Transverse colon (tissue), 4 donors: ENCODE results near the gene UQCC2. TPM values are rescaled to one million over a fixed set of nuclear protein-coding genes. Genes with fewer than 3 reads are reported as not detected.
A peak's percentile ranks its signal among the peaks of the same experiment; 100 is the strongest.

Experiments
- DNase-seq: peaks from one replicate; pipeline ENCODE4 v3.0.0-alpha.2; 2019
- H3K27ac ChIP-seq, 4 donors: fragments of 200-600 bp; sonication (generic); 2 replicates each; pipeline ENCODE4 v1.5.1; 2016 to 2018; ENCODE audit warnings: inconsistent platforms in 4 of 4
- H3K27me3 ChIP-seq: fragments of 200-600 bp; sonication (generic); 2 replicates; pipeline ENCODE4 v1.5.1; 2017; ENCODE audit warnings: inconsistent platforms
- H3K36me3 ChIP-seq, 4 donors: fragments of 200-600 bp; sonication (generic); 2 replicates each; pipeline ENCODE4 v1.5.1; 2017 to 2019; ENCODE audit warnings: inconsistent platforms in 4 of 4
- H3K4me1 ChIP-seq, 4 donors: fragments of 200-600 bp; sonication (generic); 2 replicates each; pipeline ENCODE4 v1.5.1; 2017 to 2020; ENCODE audit warnings: inconsistent platforms in 4 of 4
- H3K4me3 ChIP-seq, 4 donors: fragments of 200-600 bp; sonication (generic); 1 replicate in 1 of 4; 2 replicates in 3 of 4; pipeline versions ENCODE4 v1.5.1 to v1.6.1; 2017 to 2019; ENCODE audit warnings: inconsistent platforms in 4 of 4
- H3K9me3 ChIP-seq, 2 donors: fragments of 200-600 bp; sonication (generic); 2 replicates each; pipeline ENCODE4 v1.5.1; 2017 to 2019; ENCODE audit warnings: inconsistent platforms in 2 of 2
- CTCF ChIP-seq, 5 experiments: fragments of 200-600 bp in 3 of 5; fragments of 450-650 bp in 2 of 5; sonication (generic) in 3 of 5; IDR thresholded peaks; 1 replicate in 2 of 5; 2 replicates in 3 of 5; pipeline ENCODE4 v1.5.1; 2016 to 2017; ENCODE audit warnings: antibody characterized with exemption in 5 of 5, inconsistent platforms in 3 of 5, mild to moderate bottlenecking in 2 of 5, moderate library complexity in 1 of 5
- EP300 ChIP-seq: sonication (generic); formaldehyde crosslinking; IDR thresholded peaks from one replicate; pipeline ENCODE4 v1.6.1; 2017; ENCODE audit warnings: antibody characterized with exemption, low read depth
- POLR2A ChIP-seq: fragments of 450-650 bp; IDR thresholded peaks from one replicate; pipeline ENCODE4 v1.6.1; 2016; ENCODE audit warnings: antibody characterized with exemption, mild to moderate bottlenecking, moderate library complexity
- POLR2AphosphoS5 ChIP-seq, 3 donors: sonication (generic); formaldehyde crosslinking; IDR thresholded peaks; one replicate each; pipeline ENCODE4 v1.6.1; 2016; ENCODE audit warnings: antibody characterized with exemption in 3 of 3
- WGBS, 2 donors: methylation state at CpG; one replicate each; pipeline ENCODE4 v1.1.5; 2018; ENCODE audit warnings: low coverage in 1 of 2; 5-methylcytosine and 5-hydroxymethylcytosine counted together
- in situ Hi-C, 4 donors: fragments of 200-750 bp; cut with MboI; loops; one replicate each; pipeline versions ENCODE4 v1.15.0 to v1.15.1; 2017; ENCODE audit warnings: low sequenced_read_pairs in 3 of 4, low pct_ligation_motif_present in 1 of 4, low pct_unique_long_range_greater_than_20kb in 1 of 4
- intact Hi-C: fragments of 100-400 bp; cut with DNase I; formaldehyde crosslinking; loops from one replicate; pipeline ENCODE4 v1.15.1; 2023; ENCODE audit warnings: low total_unique reads
- total RNA-seq, 4 donors: library from RNA; depleted of rRNA; stranded (reverse); fragments of >200 nt; gene quantifications; one replicate each; pipeline ENCODE4 v1.1.0, GENCODE V29; 2016

UQCC2 gene
- total RNA-seq, 4 donors from 2014 or later: 2.8 to 17.6 (median 8.8) TPM

- in situ Hi-C loops: loop anchor here in 1 of 4 donors (25.0 kb wide), 2 partner anchors 283 to 408 kb away; no protein-coding TSS in a partner anchor
- no peaks in the 10 kb centered on the region for H3K27me3 ChIP-seq
- no peak for DNase-seq
- H3K27ac ChIP-seq: no peak overlapping the region
- no peak for TF ChIP-seq POLR2AphosphoS5 (IDR thresholded peaks at IDR 0.05)
- no peak for TF ChIP-seq EP300
- no peak for TF ChIP-seq POLR2A
- no peak for TF ChIP-seq CTCF (IDR thresholded peaks at IDR 0.05)
- no peaks in the 10 kb centered on the region for H3K9me3 ChIP-seq
- H3K4me3 ChIP-seq: no peak overlapping the region
- WGBS, 2 donors: 80 to 85% methylated on average over 3 to 11 of the region's 11 CpGs
- no peaks in the 10 kb centered on the region for H3K36me3 ChIP-seq
- intact Hi-C loops: no loop called here
- peaks cover 5 to 32% (median 15%) of the 10 kb centered on the region in 4 donors for H3K4me1 ChIP-seq
These were observed 42.7 kb upstream of the UQCC2 start for GRCh38 chr6:33754222-33754621.

GRCh38 chr6:33752646-33753015, 41.1 kb upstream of the UQCC2 start:
- WGBS, 2 donors: 93 to 100% methylated on average over 1 of the region's 1 CpG
- H3K9me3 ChIP-seq: no peaks in the 10 kb centered on the region
- peak overlapping the region; percentile 28 to 74 (median 66) for H3K27ac ChIP-seq
- H3K36me3 ChIP-seq: no peaks in the 10 kb centered on the region
- in situ Hi-C loops (loop anchor here in 1 of 4 donors (25.0 kb wide), 2 partner anchors 285 to 410 kb away; no protein-coding TSS in a partner anchor), intact Hi-C loops (no loop called here)
- TF ChIP-seq EP300 (no peak), POLR2AphosphoS5 (IDR thresholded peaks at IDR 0.05) (no peak), CTCF (IDR thresholded peaks at IDR 0.05) (no peak), POLR2A (no peak)
- H3K27me3 ChIP-seq: no peaks in the 10 kb centered on the region
- H3K4me1 ChIP-seq: peaks cover 0 to 25% (median 15%) of the 10 kb centered on the region in 4 donors
- DNase-seq: no peak
- H3K4me3 ChIP-seq: no peak overlapping the region

- H3K27me3 ChIP-seq: no peaks in the 10 kb centered on the region
- peak; percentile 83 for DNase-seq
- no peaks in the 10 kb centered on the region for H3K36me3 ChIP-seq
- WGBS, 2 donors: 69% methylated on average over 15 of the region's 15 CpGs; no CpG with 5 or more reads in 1 of the 2 donors
- intact Hi-C loops (no loop called here), in situ Hi-C loops (loop anchor here in 1 of 4 donors (25.0 kb wide), 2 partner anchors 285 to 410 kb away; no protein-coding TSS in a partner anchor)
- peak; percentile 26 for TF ChIP-seq EP300
- TF ChIP-seq POLR2AphosphoS5 (IDR thresholded peaks at IDR 0.05): peak in 2 of 3 donors; percentile 27 to 69
- TF ChIP-seq CTCF (IDR thresholded peaks at IDR 0.05): peak in 1 of 5 experiments; percentile 22
- TF ChIP-seq POLR2A: no peak
- H3K9me3 ChIP-seq: no peaks in the 10 kb centered on the region
- peak overlapping the region; percentile 28 to 74 (median 66) for H3K27ac ChIP-seq
- no peak overlapping the region for H3K4me3 ChIP-seq
- H3K4me1 ChIP-seq: peaks cover 0 to 25% (median 15%) of the 10 kb centered on the region in 4 donors
These were observed 40.5 kb upstream of the UQCC2 start for GRCh38 chr6:33751771-33752645.

GRCh38 chr6:33750244-33750991, 38.9 kb upstream of the UQCC2 start:
- peak; percentile 33 for DNase-seq
- peak overlapping the region; percentile 5 to 74 (median 50) for H3K27ac ChIP-seq
- intact Hi-C loops (no loop called here), in situ Hi-C loops (loop anchor here in 1 of 4 donors (25.0 kb wide), 2 partner anchors 287 to 412 kb away; no protein-coding TSS in a partner anchor)
- H3K27me3 ChIP-seq: no peaks in the 10 kb centered on the region
- no peaks in the 10 kb centered on the region for H3K9me3 ChIP-seq
- TF ChIP-seq POLR2AphosphoS5 (IDR thresholded peaks at IDR 0.05) (peak in 1 of 3 donors; percentile 12), EP300 (no peak)
- H3K4me1 ChIP-seq: peaks cover 7 to 33% (median 19%) of the 10 kb centered on the region in 4 donors
- H3K4me3 ChIP-seq: no peak overlapping the region
- H3K36me3 ChIP-seq: no peaks in the 10 kb centered on the region
- WGBS, 2 donors: 42 to 57% methylated on average over 7 to 11 of the region's 11 CpGs
